H9 (cell line): ENCODE results near the gene JUNB. TPM values are rescaled to one million over a fixed set of nuclear protein-coding genes. Genes with fewer than 3 reads are reported as not detected.

ENCODE experiments used
- DNase-seq: peaks from one replicate; pipeline ENCODE4 v3.0.0-alpha.2; 2017
- H2AFZ ChIP-seq: one replicate; pipeline ENCODE4 v1.6.1; 2013; ENCODE audit warnings: mild to moderate bottlenecking, low read length, control low read depth, moderate library complexity
- H2AK5ac ChIP-seq: 2 replicates; pipeline ENCODE4 v1.6.1; 2013; ENCODE audit warnings: low read length, control low read depth, mixed read lengths; ENCODE audit not compliant: insufficient read length
- H2BK120ac ChIP-seq: one replicate; pipeline ENCODE4 v1.6.1; 2013; ENCODE audit warnings: low read depth, mild to moderate bottlenecking, low read length, control low read depth, inconsistent platforms; ENCODE audit not compliant: poor library complexity, severe bottlenecking
- H2BK12ac ChIP-seq: 2 replicates; pipeline ENCODE4 v1.6.1; 2013; ENCODE audit warnings: low read length, control low read depth, mixed read lengths, low read depth; ENCODE audit not compliant: insufficient read length
- H2BK15ac ChIP-seq: 2 replicates; pipeline ENCODE4 v1.6.1; 2013; ENCODE audit warnings: low read depth, low read length, control low read depth
- H2BK20ac ChIP-seq: one replicate; pipeline ENCODE4 v1.6.1; 2013; ENCODE audit warnings: low read depth, mild to moderate bottlenecking, low read length, control low read depth, inconsistent platforms; ENCODE audit not compliant: poor library complexity, severe bottlenecking
- H2BK5ac ChIP-seq: 2 replicates; pipeline ENCODE4 v1.6.1; 2013; ENCODE audit warnings: low read length, control low read depth, mixed read lengths; ENCODE audit not compliant: insufficient read length
- H3K14ac ChIP-seq: 2 replicates; pipeline ENCODE4 v1.6.1; 2013; ENCODE audit warnings: low read length, control low read depth; ENCODE audit not compliant: insufficient read depth
- H3K18ac ChIP-seq: 2 replicates; pipeline ENCODE4 v1.6.1; 2013; ENCODE audit warnings: low read depth, mild to moderate bottlenecking, mixed read lengths, low read length, control low read depth; ENCODE audit not compliant: insufficient read length
- H3K23ac ChIP-seq: 2 replicates; pipeline ENCODE4 v1.6.1; 2013; ENCODE audit warnings: low read length, control low read depth, mixed read lengths, low read depth; ENCODE audit not compliant: insufficient read length
- H3K23me2 ChIP-seq: 2 replicates; pipeline ENCODE4 v1.6.1; 2013; ENCODE audit warnings: low read depth, mild to moderate bottlenecking, mixed read lengths, low read length, control low read depth; ENCODE audit not compliant: insufficient read length, poor library complexity, severe bottlenecking
- H3K27ac ChIP-seq: 2 replicates; pipeline ENCODE4 v1.5.1; 2013; ENCODE audit warnings: low read length, control low read depth, mixed read lengths, low read depth; ENCODE audit not compliant: insufficient read length
- H3K27me3 ChIP-seq: 2 replicates; pipeline ENCODE4 v1.6.1; 2013; ENCODE audit warnings: low read length, control low read depth, inconsistent platforms; ENCODE audit not compliant: insufficient read depth
- H3K4ac ChIP-seq: 2 replicates; pipeline ENCODE4 v1.6.1; 2013; ENCODE audit warnings: low read depth, mild to moderate bottlenecking, control low read depth, inconsistent platforms, low read length, moderate library complexity
- H3K4me1 ChIP-seq: 2 replicates; pipeline ENCODE4 v1.6.1; 2013; ENCODE audit warnings: low read length, control low read depth, inconsistent platforms; ENCODE audit not compliant: insufficient read depth
- H3K4me2 ChIP-seq: 2 replicates; pipeline ENCODE4 v1.6.1; 2013; ENCODE audit warnings: low read length, control low read depth, mixed read lengths; ENCODE audit not compliant: insufficient read length, insufficient read depth
- H3K56ac ChIP-seq: 2 replicates; pipeline ENCODE4 v1.6.1; 2013; ENCODE audit warnings: low read depth, mild to moderate bottlenecking, mixed read lengths, low read length, control low read depth; ENCODE audit not compliant: insufficient read length
- H3K79me1 ChIP-seq: 2 replicates; pipeline ENCODE4 v1.6.1; 2013; ENCODE audit warnings: low read depth, mild to moderate bottlenecking, moderate library complexity, low read length, control low read depth, inconsistent platforms; ENCODE audit not compliant: insufficient read depth, poor library complexity, severe bottlenecking
- H3K79me2 ChIP-seq: 2 replicates; pipeline ENCODE4 v1.6.1; 2013; ENCODE audit warnings: low read length, control low read depth, inconsistent platforms; ENCODE audit not compliant: insufficient read depth
- H3K9ac ChIP-seq: 2 replicates; pipeline ENCODE4 v1.6.1; 2013; ENCODE audit warnings: low read length, control low read depth, mixed read lengths; ENCODE audit not compliant: insufficient read length; ENCODE audit errors: extremely low read depth
- H3K9me3 ChIP-seq: one replicate; pipeline ENCODE4 v1.6.1; 2013; ENCODE audit warnings: low read depth, low read length, inconsistent platforms; ENCODE audit not compliant: control insufficient read depth
- H3T11ph ChIP-seq: one replicate; pipeline ENCODE4 v1.6.1; 2013; ENCODE audit warnings: mild to moderate bottlenecking, low read length, control low read depth, inconsistent platforms
- H4K20me1 ChIP-seq: one replicate; pipeline ENCODE4 v1.6.1; 2013; ENCODE audit not compliant: control insufficient read depth, insufficient read length, insufficient read depth
- H4K5ac ChIP-seq: 2 replicates; pipeline ENCODE4 v1.6.1; 2013; ENCODE audit warnings: low read depth, mild to moderate bottlenecking, mixed read lengths, low read length, control low read depth; ENCODE audit not compliant: insufficient read length
- H4K8ac ChIP-seq: replicated peaks from 2 replicates; pipeline ENCODE4 v1.6.1; 2013; ENCODE audit warnings: low read length, control low read depth, mixed read lengths, low read depth; ENCODE audit not compliant: insufficient read length
- H4K91ac ChIP-seq: 2 replicates; pipeline ENCODE4 v1.6.1; 2013; ENCODE audit warnings: low read depth, mild to moderate bottlenecking, moderate library complexity, mixed read lengths, low read length, control low read depth; ENCODE audit not compliant: insufficient read length
- H3K27ac Mint-ChIP-seq, 3 experiments: 2 replicates in 2 of 3; 3 replicates in 1 of 3; pipeline ENCODE4 v1.8.0; 2020 to 2021; ENCODE audit warnings: mixed read lengths in 3 of 3, mild to moderate bottlenecking in 1 of 3, moderate library complexity in 1 of 3
- H3K27me3 Mint-ChIP-seq: 2 replicates; pipeline ENCODE4 v1.8.0; 2021; ENCODE audit warnings: low read depth, mild to moderate bottlenecking, moderate library complexity, mixed read lengths
- H3K36me3 Mint-ChIP-seq, 3 experiments: 2 replicates in 2 of 3; 3 replicates in 1 of 3; pipeline ENCODE4 v1.8.0; 2020 to 2021; ENCODE audit warnings: low read depth in 3 of 3, mixed read lengths in 3 of 3; ENCODE audit not compliant: insufficient read depth in 1 of 3
- H3K4me1 Mint-ChIP-seq, 2 experiments: 2 replicates each; pipeline ENCODE4 v1.8.0; 2020; ENCODE audit warnings: mixed read lengths in 2 of 2
- H3K4me3 Mint-ChIP-seq, 2 experiments: 2 replicates in 1 of 2; 3 replicates in 1 of 2; pipeline ENCODE4 v1.8.0; 2020 to 2021; ENCODE audit warnings: mild to moderate bottlenecking in 2 of 2, mixed read lengths in 2 of 2, moderate library complexity in 1 of 2
- H3K9me3 Mint-ChIP-seq, 2 experiments: 2 replicates in 1 of 2; 3 replicates in 1 of 2; pipeline ENCODE4 v1.8.0; 2020; ENCODE audit warnings: mild to moderate bottlenecking in 2 of 2, mixed read lengths in 2 of 2, moderate library complexity in 1 of 2
- WGBS: extraction: QIAGEN DNeasy Blood & Tissue Kit; methylation state at CpG from one replicate; pipeline ENCODE4 v1.1.7; 2013; ENCODE audit warnings: missing lambda C conversion rate, low lambda C conversion rate, mixed read lengths; ENCODE audit not compliant: insufficient read length; ENCODE audit errors: extremely low coverage; 5-methylcytosine and 5-hydroxymethylcytosine counted together
- total RNA-seq: library from RNA; stranded (reverse); gene quantifications from 2 replicates; pipeline ENCODE4 v1.2.1, GENCODE V29; 2021
- TF ChIP-seq, protein P1 (sequence below): fragments of 200-600 bp; sonication (generic); conservative IDR thresholded peaks from 3 replicates; pipeline ENCODE4 v1.8.0; 2021; ENCODE audit warnings: antibody characterized with exemption, mild to moderate bottlenecking

JUNB gene
- total RNA-seq, 1 experiment from 2014 or later, result 15.9 TPM

DNA sequence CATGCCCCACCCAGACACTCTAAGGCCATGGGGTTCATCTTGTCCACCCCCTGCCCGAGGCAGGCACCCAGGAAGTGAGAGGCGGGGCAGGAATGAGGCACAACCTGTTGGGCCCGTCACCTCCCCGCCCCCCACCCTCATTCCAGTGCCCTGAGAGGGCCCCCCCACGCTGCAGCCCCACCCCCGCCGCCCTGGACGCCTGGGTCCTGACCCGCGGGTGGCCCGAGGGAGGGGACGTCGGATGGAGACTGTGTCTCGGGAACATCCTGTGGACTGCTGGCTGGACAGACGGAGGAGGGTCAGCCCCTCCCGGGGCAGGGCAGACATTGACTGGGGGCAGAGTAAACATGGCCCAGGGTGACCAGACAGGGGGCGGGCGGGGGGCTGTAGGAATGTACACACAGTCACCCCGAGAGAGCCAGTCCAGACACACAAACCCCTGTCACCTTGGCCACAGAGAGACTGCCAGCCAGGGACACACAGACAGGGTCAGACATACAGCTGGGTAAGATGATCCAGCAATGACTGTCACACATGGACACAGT is 7.4 kb upstream of the JUNB start:
- Mint-ChIP-seq H3K27me3 (no peaks in the 10 kb centered on the region; the same call in 1 of the 2 replicates), H3K36me3 (no peaks in the 10 kb centered on the region), H3K4me1 (peaks cover 22 to 25% of the 10 kb centered on the region in 2 experiments), H3K4me3 (peak overlapping the region; percentile 59 to 74; a peak in 4 of 5 replicates), H3K27ac (0 out of 7 replicates have a peak overlapping the region, but pooled peaks of 1 of the 3 experiments have one; percentile 28), H3K9me3 (no peaks in the 10 kb centered on the region)
- no peak overlapping the region for H2BK20ac ChIP-seq
- no peak overlapping the region for H2BK15ac ChIP-seq
- H3K4ac ChIP-seq, result no peak overlapping the region
- H2BK120ac ChIP-seq, result no peak overlapping the region
- H2BK5ac ChIP-seq, result no peak overlapping the region
- no peak overlapping the region for H2AK5ac ChIP-seq
- no peak overlapping the region for H4K91ac ChIP-seq
- no peaks in the 10 kb centered on the region for H4K20me1 ChIP-seq
- no peak overlapping the region for H3K56ac ChIP-seq
- no peak for DNase-seq
- H4K8ac ChIP-seq, result no peak overlapping the region
- H3K14ac ChIP-seq, result no peak overlapping the region
- no peaks in the 10 kb centered on the region for H3K9me3 ChIP-seq
- peaks cover 4% of the 10 kb centered on the region for H3K4me1 ChIP-seq
- TF ChIP-seq, protein P1, sequence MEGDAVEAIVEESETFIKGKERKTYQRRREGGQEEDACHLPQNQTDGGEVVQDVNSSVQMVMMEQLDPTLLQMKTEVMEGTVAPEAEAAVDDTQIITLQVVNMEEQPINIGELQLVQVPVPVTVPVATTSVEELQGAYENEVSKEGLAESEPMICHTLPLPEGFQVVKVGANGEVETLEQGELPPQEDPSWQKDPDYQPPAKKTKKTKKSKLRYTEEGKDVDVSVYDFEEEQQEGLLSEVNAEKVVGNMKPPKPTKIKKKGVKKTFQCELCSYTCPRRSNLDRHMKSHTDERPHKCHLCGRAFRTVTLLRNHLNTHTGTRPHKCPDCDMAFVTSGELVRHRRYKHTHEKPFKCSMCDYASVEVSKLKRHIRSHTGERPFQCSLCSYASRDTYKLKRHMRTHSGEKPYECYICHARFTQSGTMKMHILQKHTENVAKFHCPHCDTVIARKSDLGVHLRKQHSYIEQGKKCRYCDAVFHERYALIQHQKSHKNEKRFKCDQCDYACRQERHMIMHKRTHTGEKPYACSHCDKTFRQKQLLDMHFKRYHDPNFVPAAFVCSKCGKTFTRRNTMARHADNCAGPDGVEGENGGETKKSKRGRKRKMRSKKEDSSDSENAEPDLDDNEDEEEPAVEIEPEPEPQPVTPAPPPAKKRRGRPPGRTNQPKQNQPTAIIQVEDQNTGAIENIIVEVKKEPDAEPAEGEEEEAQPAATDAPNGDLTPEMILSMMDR, result no peak
- no peak overlapping the region for H2BK12ac ChIP-seq
- H3K23me2 ChIP-seq, result peaks cover 11% of the 10 kb centered on the region
- H3K79me2 ChIP-seq, result no peaks in the 10 kb centered on the region
- H3K27me3 ChIP-seq, result no peaks in the 10 kb centered on the region
- H3K4me2 ChIP-seq, result peak overlapping the region; percentile 71
- H2AFZ ChIP-seq, result no peak overlapping the region
- H3T11ph ChIP-seq, result no peak overlapping the region
- H3K18ac ChIP-seq, result no peak overlapping the region
- H3K79me1 ChIP-seq, result no peaks in the 10 kb centered on the region
- H3K9ac ChIP-seq, result no peak overlapping the region
- no peak overlapping the region for H3K27ac ChIP-seq
- H3K23ac ChIP-seq, result no peak overlapping the region
- no CpG with 5 or more reads among the region's 19 CpGs for WGBS
- no peak overlapping the region for H4K5ac ChIP-seq
